ENCODE measurements around the gene FAS. TPM values are rescaled to one million over a fixed set of nuclear protein-coding genes. Genes with fewer than 3 reads are reported as not detected.

FAS gene
- total and polyA plus RNA-seq, 9 of the 15 experiments (the other 6 are each of a cell fraction or from before 2014, with no cell fraction given): 0.08 to 0.62 (median 0.37) TPM

GRCh38 chr10:88980800-88981199 is 9.8 kb upstream of the FAS start (continued):
- TF ChIP-seq MYNN (IDR thresholded peaks at IDR 0.05) (no peak), MYNN (CRISPR knock-in tag; IDR thresholded peaks at IDR 0.05) (no peak), RREB1 (CRISPR knock-in tag; IDR thresholded peaks at IDR 0.05) (no peak), CHD4 (IDR thresholded peaks at IDR 0.05; ENCODE audit: insufficient read depth, insufficient replicate concordance, low read depth, low read length, poor library complexity, severe bottlenecking) (no peak), ZBTB1 (CRISPR knock-in tag; IDR thresholded peaks at IDR 0.05; ENCODE audit: borderline replicate concordance, low read depth) (no peak)
- TF ChIP-seq, protein P1, sequence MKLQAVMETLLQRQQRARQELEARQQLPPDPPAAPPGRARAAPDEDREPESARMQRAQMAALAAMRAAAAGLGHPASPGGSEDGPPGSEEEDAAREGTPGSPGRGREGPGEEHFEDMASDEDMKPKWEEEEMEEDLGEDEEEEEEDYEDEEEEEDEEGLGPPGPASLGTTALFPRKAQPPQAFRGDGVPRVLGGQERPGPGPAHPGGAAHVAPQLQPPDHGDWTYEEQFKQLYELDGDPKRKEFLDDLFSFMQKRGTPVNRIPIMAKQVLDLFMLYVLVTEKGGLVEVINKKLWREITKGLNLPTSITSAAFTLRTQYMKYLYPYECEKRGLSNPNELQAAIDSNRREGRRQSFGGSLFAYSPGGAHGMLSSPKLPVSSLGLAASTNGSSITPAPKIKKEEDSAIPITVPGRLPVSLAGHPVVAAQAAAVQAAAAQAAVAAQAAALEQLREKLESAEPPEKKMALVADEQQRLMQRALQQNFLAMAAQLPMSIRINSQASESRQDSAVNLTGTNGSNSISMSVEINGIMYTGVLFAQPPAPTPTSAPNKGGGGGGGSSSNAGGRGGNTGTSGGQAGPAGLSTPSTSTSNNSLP (IDR thresholded peaks at IDR 0.05; ENCODE audit: borderline replicate concordance, low read depth, low read length): no peak

All from K562 (cell line).